Esophagus (tissue), 2 donors: Measurements from ENCODE around the gene ATP7B. TPM values are rescaled to one million over a fixed set of nuclear protein-coding genes. Genes with fewer than 3 reads are reported as not detected.

Experiments used
- H3K27ac ChIP-seq, 2 donors: one replicate each; pipeline ENCODE4 v1.5.1; 2013; ENCODE audit warnings: low read depth in 2 of 2, mild to moderate bottlenecking in 2 of 2, inconsistent platforms in 1 of 2, low read length in 1 of 2, moderate library complexity in 1 of 2
- H3K27me3 ChIP-seq, 2 donors: one replicate each; pipeline ENCODE4 v1.6.1; 2013; ENCODE audit warnings: low read length in 2 of 2, control low read depth in 1 of 2, mild to moderate bottlenecking in 1 of 2; ENCODE audit not compliant: insufficient read depth in 2 of 2, control insufficient read depth in 1 of 2
- H3K36me3 ChIP-seq, 2 donors: one replicate each; pipeline ENCODE4 v1.6.1; 2013; ENCODE audit warnings: low read length in 1 of 2; ENCODE audit not compliant: control insufficient read depth in 2 of 2, insufficient read depth in 2 of 2
- H3K4me1 ChIP-seq, 2 donors: one replicate each; pipeline ENCODE4 v1.6.1; 2013; ENCODE audit warnings: low read length in 1 of 2; ENCODE audit not compliant: control insufficient read depth in 2 of 2, insufficient read depth in 2 of 2
- H3K4me3 ChIP-seq, 2 donors: one replicate each; pipeline ENCODE4 v1.5.1; 2013; ENCODE audit warnings: low read length in 2 of 2, mild to moderate bottlenecking in 2 of 2, low read depth in 1 of 2, moderate library complexity in 1 of 2
- H3K9me3 ChIP-seq, 2 donors: one replicate each; pipeline ENCODE4 v1.6.1; 2013; ENCODE audit warnings: mild to moderate bottlenecking in 2 of 2, low read depth in 1 of 2, low read length in 1 of 2, moderate library complexity in 1 of 2; ENCODE audit not compliant: control insufficient read depth in 2 of 2, insufficient read depth in 1 of 2
- WGBS, 2 donors: extraction: QIAGEN DNeasy Blood & Tissue Kit; methylation state at CpG; one replicate each; pipeline ENCODE4 v1.1.7; 2013; 5-methylcytosine and 5-hydroxymethylcytosine counted together
- polyA plus RNA-seq, 2 donors: library from polyadenylated mRNA; stranded (reverse); fragments of 200-250 nt; gene quantifications; one replicate each; pipeline ENCODE4 v1.2.3, GENCODE V29; 2013
- donor health status: healthy with polysubstance abuse.
- donor health status: Bipolar disorder and iron deficiency.

The ATP7B gene
- polyA plus RNA-seq, 2 donors, result 0.55 to 0.59 TPM

- Histone ChIP-seq H3K4me1 (no peaks in the 10 kb centered on the region), H3K4me3 (no peak overlapping the region), H3K27me3 (peaks cover 0 to 2% of the 10 kb centered on the region in 2 donors), H3K27ac (no peak overlapping the region), H3K9me3 (peaks cover 3 to 9% of the 10 kb centered on the region in 2 donors), H3K36me3 (no peaks in the 10 kb centered on the region)
- WGBS, 2 donors, result 87 to 95% methylated on average over 2 of the region's 2 CpGs
These were observed 125.6 kb downstream of the ATP7B start for GRCh38 chr13:51885651-51886050.

- WGBS, 2 donors, result 73 to 75% methylated on average over 5 of the region's 5 CpGs
- peaks cover 3 to 9% of the 10 kb centered on the region in 2 donors for H3K9me3 ChIP-seq
These were observed 128.0 kb downstream of the ATP7B start for GRCh38 chr13:51883226-51883600.

More at GRCh38 chr13:51883226-51883600, 128.0 kb downstream of the ATP7B start:
- H3K4me1 ChIP-seq, result no peaks in the 10 kb centered on the region
- no peak overlapping the region for H3K27ac ChIP-seq
- H3K36me3 ChIP-seq, result no peaks in the 10 kb centered on the region
- peaks cover 2 to 5% of the 10 kb centered on the region in 2 donors for H3K27me3 ChIP-seq
- H3K4me3 ChIP-seq, result no peak overlapping the region

Other genes starting within 250 kb of the ATP7B start
- 10 to 100 TPM in 1 of 2 donors, 1 to 10 TPM in 1; 9.5 to 11.7 TPM for gene DHRS12, start 207.3 kb downstream of the ATP7B start, polyA plus RNA-seq
- not detected for gene TMEM272, start 166.3 kb downstream of the ATP7B start, polyA plus RNA-seq
- gene CCDC70, start 149.5 kb downstream of the ATP7B start, polyA plus RNA-seq, result not detected
- gene ALG11, start 948 bp upstream of the ATP7B start, polyA plus RNA-seq, result 1 to 10 TPM; 2.3 to 2.9 TPM
- 1 to 10 TPM; 1.7 to 3.1 TPM for gene UTP14C, start 13.2 kb upstream of the ATP7B start, polyA plus RNA-seq
- under 1 TPM; 0.02 to 0.08 TPM for gene NEK5, start 117.6 kb upstream of the ATP7B start, polyA plus RNA-seq
- gene NEK3, start 148.1 kb upstream of the ATP7B start, polyA plus RNA-seq, result 1 to 10 TPM; 4.6 to 8.7 TPM